GM23338 (cell line): Measurements from ENCODE around the gene DNAJB8. TPM values are rescaled to one million over a fixed set of nuclear protein-coding genes. Genes with fewer than 3 reads are reported as not detected.

ENCODE experiments used
- ATAC-seq: fragments of 200-7000 bp; cut with Tn5 transposase; 3 replicates; pipeline ENCODE4 v1.9.1; 2020
- DNase-seq: peaks from one replicate; pipeline ENCODE4 v3.0.0-alpha.2; 2015; ENCODE audit warnings: low spot score
- H2AFZ ChIP-seq: fragments of 200-600 bp; sonication (generic); 2 replicates; pipeline ENCODE4 v1.8.0; 2016; ENCODE audit warnings: antibody characterized with exemption, mild to moderate bottlenecking, moderate library complexity
- H3F3A ChIP-seq: fragments of 200-600 bp; sonication (generic); replicated peaks from 2 replicates; pipeline ENCODE4 v1.8.0; 2017; ENCODE audit warnings: antibody characterized with exemption, mixed run types, low read depth
- H3K27ac ChIP-seq: fragments of 200-600 bp; sonication (generic); 2 replicates; pipeline ENCODE4 v1.6.1; 2016; ENCODE audit warnings: low read depth
- H3K27me3 ChIP-seq: fragments of 200-600 bp; sonication (generic); 2 replicates; pipeline ENCODE4 v1.8.0; 2016; ENCODE audit warnings: mild to moderate bottlenecking, mixed run types, moderate library complexity; ENCODE audit not compliant: insufficient read depth
- H3K36me3 ChIP-seq: fragments of 200-600 bp; sonication (generic); 2 replicates; pipeline ENCODE4 v1.8.0; 2016; ENCODE audit warnings: mild to moderate bottlenecking; ENCODE audit not compliant: insufficient read depth
- H3K4me1 ChIP-seq: fragments of 200-600 bp; sonication (generic); 2 replicates; pipeline ENCODE4 v1.8.0; 2016; ENCODE audit warnings: mild to moderate bottlenecking, moderate library complexity; ENCODE audit not compliant: insufficient read depth
- H3K4me2 ChIP-seq: fragments of 200-600 bp; sonication (generic); 2 replicates; pipeline ENCODE4 v1.7.1; 2017; ENCODE audit warnings: mixed run types
- H3K4me3 ChIP-seq: fragments of 200-600 bp; sonication (generic); 2 replicates; pipeline ENCODE4 v1.6.1; 2016; ENCODE audit warnings: mixed run types
- H3K79me2 ChIP-seq: fragments of 200-600 bp; sonication (generic); replicated peaks from 2 replicates; pipeline ENCODE4 v1.8.0; 2017; ENCODE audit warnings: mild to moderate bottlenecking; ENCODE audit not compliant: insufficient read depth
- H3K9me2 ChIP-seq: fragments of 200-600 bp; sonication (generic); 2 replicates; pipeline ENCODE4 v1.8.0; 2017; ENCODE audit not compliant: insufficient read depth
- H4K20me1 ChIP-seq: fragments of 200-600 bp; sonication (generic); replicated peaks from 2 replicates; pipeline ENCODE4 v1.8.0; 2017; ENCODE audit warnings: mild to moderate bottlenecking; ENCODE audit not compliant: insufficient read depth
- H3K27ac Mint-ChIP-seq: 2 replicates; pipeline ENCODE4 v1.8.0; 2020; ENCODE audit warnings: inconsistent platforms, mild to moderate bottlenecking, moderate library complexity, mixed read lengths
- H3K27me3 Mint-ChIP-seq: 3 replicates; pipeline ENCODE4 v1.8.0; 2022; ENCODE audit warnings: low read depth, mild to moderate bottlenecking, moderate library complexity, mixed read lengths, inconsistent platforms; ENCODE audit not compliant: insufficient read depth, poor library complexity
- H3K36me3 Mint-ChIP-seq: 3 replicates; pipeline ENCODE4 v1.8.0; 2021; ENCODE audit warnings: low read depth, mild to moderate bottlenecking, inconsistent platforms, moderate library complexity, mixed read lengths
- H3K4me1 Mint-ChIP-seq: 3 replicates; pipeline ENCODE4 v1.8.0; 2020; ENCODE audit warnings: mild to moderate bottlenecking, inconsistent platforms, mixed read lengths
- H3K4me3 Mint-ChIP-seq: 3 replicates; pipeline ENCODE4 v1.8.0; 2021; ENCODE audit warnings: moderate library complexity, mild to moderate bottlenecking, inconsistent platforms, mixed read lengths
- H3K9me3 Mint-ChIP-seq: 3 replicates; pipeline ENCODE4 v1.8.0; 2020; ENCODE audit warnings: moderate library complexity, mild to moderate bottlenecking, inconsistent platforms, mixed read lengths
- CREB1 ChIP-seq: fragments of 250-450 bp; sonication (Bioruptor Pico); IDR thresholded peaks from 2 replicates; pipeline ENCODE4 v1.5.0; 2020; ENCODE audit warnings: low read depth, mild to moderate bottlenecking, moderate library complexity
- ETS1 ChIP-seq: IDR thresholded peaks from 2 replicates; pipeline ENCODE4 v1.6.1; 2016; ENCODE audit warnings: antibody characterized with exemption
- EZH2 ChIP-seq: fragments of 200-600 bp; sonication (generic); IDR thresholded peaks from one replicate; pipeline ENCODE4 v1.8.0; 2017; ENCODE audit warnings: antibody characterized with exemption, mild to moderate bottlenecking, low read depth; ENCODE audit not compliant: unreplicated experiment
- EZH2phosphoT487 ChIP-seq: fragments of 200-600 bp; sonication (generic); IDR thresholded peaks from one replicate; pipeline ENCODE4 v1.8.1; 2018; ENCODE audit warnings: antibody characterized with exemption; ENCODE audit not compliant: unreplicated experiment
- JUNB ChIP-seq: IDR thresholded peaks from one replicate; pipeline ENCODE4 v1.6.1; 2016; ENCODE audit warnings: antibody characterized with exemption; ENCODE audit not compliant: unreplicated experiment
- NANOG ChIP-seq: IDR thresholded peaks from 2 replicates; pipeline ENCODE4 v1.6.1; 2016; ENCODE audit warnings: antibody characterized with exemption, borderline replicate concordance
- POLR2AphosphoS5 ChIP-seq: IDR thresholded peaks from 2 replicates; pipeline ENCODE4 v1.6.1; 2016; ENCODE audit warnings: antibody characterized with exemption, low read depth
- REST ChIP-seq: IDR thresholded peaks from one replicate; pipeline ENCODE4 v1.6.1; 2018; ENCODE audit warnings: antibody characterized with exemption; ENCODE audit not compliant: unreplicated experiment
- STAT1 ChIP-seq: IDR thresholded peaks from one replicate; pipeline ENCODE4 v1.6.1; 2016; ENCODE audit warnings: antibody characterized with exemption; ENCODE audit not compliant: unreplicated experiment
- ZNF114 ChIP-seq: fragments of 250-450 bp; sonication (Bioruptor Pico); IDR thresholded peaks from 2 replicates; pipeline ENCODE4 v1.5.0; 2020; ENCODE audit warnings: mild to moderate bottlenecking, moderate library complexity
- ZNF331 ChIP-seq: fragments of 250-450 bp; sonication (Bioruptor Pico); IDR thresholded peaks from 2 replicates; pipeline ENCODE4 v1.5.0; 2020; ENCODE audit warnings: low read depth, mild to moderate bottlenecking, moderate library complexity
- ZNF462 ChIP-seq: fragments of 250-450 bp; sonication (Bioruptor Pico); IDR thresholded peaks from 2 replicates; pipeline ENCODE4 v1.5.0; 2020; ENCODE audit warnings: mild to moderate bottlenecking, moderate library complexity
- polyA plus RNA-seq: library from polyadenylated mRNA; unstranded; fragments of >200 nt; fragmentation: Nextera tagmentation; extraction: Ambion mirVana; gene quantifications from 2 replicates; pipeline ENCODE4 v1.2.1, GENCODE V29; 2016
- total RNA-seq: library from RNA; depleted of rRNA; stranded (reverse); fragments of >200 nt; shearing (Covaris generic); gene quantifications from 2 replicates; pipeline ENCODE4 v1.2.3, GENCODE V29; 2014
- TF ChIP-seq, protein P1 (sequence below), 2 experiments: fragments of 200-600 bp in 1 of 2; sonication (generic) in 1 of 2; conservative IDR thresholded peaks; 2 replicates each; pipeline versions ENCODE4 v1.5.1 to v1.6.1; 2016 to 2017; ENCODE audit warnings: antibody characterized with exemption in 2 of 2, low read depth in 2 of 2, mild to moderate bottlenecking in 2 of 2, moderate library complexity in 1 of 2

Gene DNAJB8
- total and polyA plus RNA-seq, 2 experiments from 2014 or later, result not detected

- ATAC-seq (no peak), DNase-seq (no peak)
- Histone ChIP-seq H3K36me3 (no peaks in the 10 kb centered on the region), H3K9me2 (no peaks in the 10 kb centered on the region), H3F3A (0 out of 2 replicates have a peak, but pooled peaks cover 7% of the 10 kb centered on the region), H3K4me2 (no peak overlapping the region), H3K27ac (no peak overlapping the region), H3K4me3 (no peak overlapping the region), H4K20me1 (no peaks in the 10 kb centered on the region), H3K27me3 (peaks cover 42% of the 10 kb centered on the region), H2AFZ (no peak overlapping the region), H3K79me2 (no peaks in the 10 kb centered on the region), H3K4me1 (peaks cover 20% of the 10 kb centered on the region)
- H3K9me3 Mint-ChIP-seq, result no peaks in the 10 kb centered on the region; the same call in 1 of the 3 replicates
- no peak overlapping the region for H3K27ac Mint-ChIP-seq
- TF ChIP-seq JUNB, result no peak
- no peak for TF ChIP-seq EZH2
- TF ChIP-seq ZNF114 (CRISPR knock-in tag), result no peak
- no peak for TF ChIP-seq NANOG
- no peak for TF ChIP-seq CREB1 (CRISPR knock-in tag)
- no peak for TF ChIP-seq REST
- TF ChIP-seq ETS1, result no peak
- TF ChIP-seq ZNF331 (CRISPR knock-in tag), result no peak
- no peak for TF ChIP-seq STAT1
- TF ChIP-seq POLR2AphosphoS5, result no peak
- TF ChIP-seq, protein P1, sequence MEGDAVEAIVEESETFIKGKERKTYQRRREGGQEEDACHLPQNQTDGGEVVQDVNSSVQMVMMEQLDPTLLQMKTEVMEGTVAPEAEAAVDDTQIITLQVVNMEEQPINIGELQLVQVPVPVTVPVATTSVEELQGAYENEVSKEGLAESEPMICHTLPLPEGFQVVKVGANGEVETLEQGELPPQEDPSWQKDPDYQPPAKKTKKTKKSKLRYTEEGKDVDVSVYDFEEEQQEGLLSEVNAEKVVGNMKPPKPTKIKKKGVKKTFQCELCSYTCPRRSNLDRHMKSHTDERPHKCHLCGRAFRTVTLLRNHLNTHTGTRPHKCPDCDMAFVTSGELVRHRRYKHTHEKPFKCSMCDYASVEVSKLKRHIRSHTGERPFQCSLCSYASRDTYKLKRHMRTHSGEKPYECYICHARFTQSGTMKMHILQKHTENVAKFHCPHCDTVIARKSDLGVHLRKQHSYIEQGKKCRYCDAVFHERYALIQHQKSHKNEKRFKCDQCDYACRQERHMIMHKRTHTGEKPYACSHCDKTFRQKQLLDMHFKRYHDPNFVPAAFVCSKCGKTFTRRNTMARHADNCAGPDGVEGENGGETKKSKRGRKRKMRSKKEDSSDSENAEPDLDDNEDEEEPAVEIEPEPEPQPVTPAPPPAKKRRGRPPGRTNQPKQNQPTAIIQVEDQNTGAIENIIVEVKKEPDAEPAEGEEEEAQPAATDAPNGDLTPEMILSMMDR (conservative IDR thresholded peaks at IDR 0.05; ENCODE audit: low read depth in 2 of 2), result no peak
- TF ChIP-seq ZNF462 (CRISPR knock-in tag), result no peak
- no peak for TF ChIP-seq EZH2phosphoT487
- H3K27me3 Mint-ChIP-seq, result peaks cover 53% of the 10 kb centered on the region
- no peak overlapping the region for H3K4me3 Mint-ChIP-seq
- peaks cover 22% of the 10 kb centered on the region for H3K4me1 Mint-ChIP-seq
- H3K36me3 Mint-ChIP-seq, result no peaks in the 10 kb centered on the region
Measured at GRCh38 chr3:128470134-128470899, 3.6 kb upstream of the DNAJB8 start.
